Measurements from ENCODE around the gene POU5F2.

The POU5F2 gene

GRCh38 chr5:93715327-93715726 lies 26.1 kb downstream of the POU5F2 start:
- DNase-seq = no peak

- DNase-seq = no peak
Measured at GRCh38 chr5:93708442-93708841, 33.0 kb downstream of the POU5F2 start.

GRCh38 chr5:93705896-93706295 lies 35.5 kb downstream of the POU5F2 start:
- no peak for DNase-seq

- DNase-seq = no peak
Measured at GRCh38 chr5:93704996-93705395, 36.4 kb downstream of the POU5F2 start.

- no peak for DNase-seq
Measured at GRCh38 chr5:93691997-93692396, 49.4 kb downstream of the POU5F2 start.
